Ishikawa (cell line): ENCODE results near the gene MPPE1.
A peak's percentile ranks its signal among the peaks of the same experiment; 100 is the strongest.

Experiments
- CEBPB ChIP-seq: IDR thresholded peaks from 2 replicates; pipeline ENCODE4 v1.6.1; 2012
- CREB1 ChIP-seq: IDR thresholded peaks from 2 replicates; pipeline ENCODE4 v1.6.1; 2012; ENCODE audit warnings: low read depth
- EGR1 ChIP-seq: IDR thresholded peaks from 2 replicates; pipeline ENCODE4 v1.6.1; 2012
- EP300 ChIP-seq: IDR thresholded peaks from 2 replicates; pipeline ENCODE4 v1.6.1; 2012; ENCODE audit warnings: borderline replicate concordance
- FOXM1 ChIP-seq: IDR thresholded peaks from 2 replicates; pipeline ENCODE4 v1.6.1; 2012; ENCODE audit warnings: low read depth, borderline replicate concordance
- MAX ChIP-seq: IDR thresholded peaks from 2 replicates; pipeline ENCODE4 v1.6.1; 2012
- NFIC ChIP-seq: IDR thresholded peaks from 2 replicates; pipeline ENCODE4 v1.6.1; 2012
- RAD21 ChIP-seq: IDR thresholded peaks from 2 replicates; pipeline ENCODE4 v1.6.1; 2012; ENCODE audit warnings: low read depth
- REST ChIP-seq: IDR thresholded peaks from 2 replicates; pipeline ENCODE4 v1.6.1; 2012; ENCODE audit warnings: low read depth, mild to moderate bottlenecking
- TAF1 ChIP-seq: IDR thresholded peaks from 2 replicates; pipeline ENCODE4 v1.6.1; 2012; ENCODE audit warnings: low read depth, mild to moderate bottlenecking
- TCF12 ChIP-seq: IDR thresholded peaks from 2 replicates; pipeline ENCODE4 v1.6.1; 2012; ENCODE audit warnings: low read depth
- TEAD4 ChIP-seq: IDR thresholded peaks from 2 replicates; pipeline ENCODE4 v1.6.1; 2012
- USF1 ChIP-seq: IDR thresholded peaks from 2 replicates; pipeline ENCODE4 v1.6.1; 2012
- YY1 ChIP-seq: IDR thresholded peaks from 2 replicates; pipeline ENCODE4 v1.6.1; 2012; ENCODE audit warnings: low read depth
- ZBTB7A ChIP-seq: IDR thresholded peaks from 2 replicates; pipeline ENCODE4 v1.6.1; 2012; ENCODE audit warnings: low read depth

The MPPE1 gene

GRCh38 chr18:11953113-11953512, 45.0 kb upstream of the MPPE1 start:
- TF ChIP-seq TCF12 (no peak), NFIC (no peak), TAF1 (no peak)

- TF ChIP-seq EGR1, result no peak
- no peak for TF ChIP-seq CEBPB
- TF ChIP-seq YY1, result no peak
Observed at GRCh38 chr18:11951390-11951851, 43.3 kb upstream of the MPPE1 start.

- TF ChIP-seq CEBPB (no peak), FOXM1 (no peak), ZBTB7A (no peak), USF1 (no peak), TAF1 (no peak), TEAD4 (no peak), YY1 (no peak), NFIC (no peak), REST (no peak), EP300 (no peak)
Observed at GRCh38 chr18:11950824-11951223, 42.7 kb upstream of the MPPE1 start.

- TF ChIP-seq EGR1 (no peak), TCF12 (no peak), USF1 (no peak), REST (no peak), FOXM1 (no peak), ZBTB7A (no peak), NFIC (no peak), MAX (no peak), TAF1 (no peak), EP300 (no peak), YY1 (no peak), TEAD4 (no peak)
Observed at GRCh38 chr18:11948852-11949523, 40.9 kb upstream of the MPPE1 start.

GRCh38 chr18:11947214-11948191, 39.4 kb upstream of the MPPE1 start:
- TF ChIP-seq EGR1 (0 out of 2 replicates have a peak, but pooled peaks have one; percentile 41), CEBPB (peak; percentile 23; the same call in 1 of the 2 replicates), YY1 (peak; percentile 69), ZBTB7A (peak; percentile 91), CREB1 (peak; percentile 19; the same call in 1 of the 2 replicates), USF1 (peak; percentile 60), REST (no peak; the same call in 1 of the 2 replicates), EP300 (peak; percentile 82), MAX (peak; percentile 76), RAD21 (peak; percentile 26; the same call in 1 of the 2 replicates), TCF12 (peak; percentile 80), TAF1 (no peak; the same call in 1 of the 2 replicates), TEAD4 (peak; percentile 41), FOXM1 (peak; percentile 81), NFIC (peak; percentile 56)
